HG03469 (cell line): ENCODE measurements around the gene KRT6C.

Source experiments
- ATAC-seq: cut with Tn5 transposase; IDR thresholded peaks from one replicate; pipeline ENCODE4 v1.9.1; 2021; ENCODE audit warnings: mild to moderate bottlenecking, moderate library complexity, moderate number of reproducible peaks; ENCODE audit not compliant: unreplicated experiment

Gene KRT6C

GRCh38 chr12:52436000-52436827 lies 37.4 kb downstream of the KRT6C start:
- ATAC-seq = no peak

GRCh38 chr12:52435659-52435999 lies 38.0 kb downstream of the KRT6C start:
- no peak for ATAC-seq

GRCh38 chr12:52434760-52435530 lies 38.7 kb downstream of the KRT6C start:
- ATAC-seq = no peak

- ATAC-seq = no peak
These were observed 39.4 kb downstream of the KRT6C start, which contains the start of gene KRT75 for GRCh38 chr12:52434081-52434733. TSS of gene KRT75 (minus strand) at chr12:52434371. CDS start at chr12:52434304, 67 bp downstream.

- no peak for ATAC-seq
These were observed 40.0 kb downstream of the KRT6C start for GRCh38 chr12:52433501-52434080.

GRCh38 chr12:52432559-52433207 lies 40.9 kb downstream of the KRT6C start:
- no peak for ATAC-seq

- no peak for ATAC-seq
These were observed 45.5 kb downstream of the KRT6C start for GRCh38 chr12:52428121-52428520.

- ATAC-seq = no peak
These were observed 46.5 kb downstream of the KRT6C start for GRCh38 chr12:52427083-52427482.

- ATAC-seq = no peak
These were observed 47.6 kb downstream of the KRT6C start for GRCh38 chr12:52426034-52426433.

GRCh38 chr12:52425466-52425865 lies 48.1 kb downstream of the KRT6C start:
- no peak for ATAC-seq

- no peak for ATAC-seq
These were observed 49.7 kb downstream of the KRT6C start for GRCh38 chr12:52423661-52424500.

- no peak for ATAC-seq
These were observed 50.6 kb downstream of the KRT6C start for GRCh38 chr12:52423035-52423434.

- no peak for ATAC-seq
These were observed 53.9 kb downstream of the KRT6C start for GRCh38 chr12:52419656-52420055.

- ATAC-seq = no peak
These were observed 55.0 kb downstream of the KRT6C start for GRCh38 chr12:52418576-52419110.
